NCI-H1436 treated with DMSO at 0.1 percent for 48 hours (cell line): ENCODE data around the gene TRPM2.
"Not testable (repeated sequence)": the region's sequence is repeated elsewhere in the genome, so short reads cannot be mapped to it uniquely, and the experiment has no call there.

Source experiments
- DNase-seq: peaks from one replicate; lab custom pipeline; 2025; lab: John Stamatoyannopoulos, UW

TRPM2 gene

DNA sequence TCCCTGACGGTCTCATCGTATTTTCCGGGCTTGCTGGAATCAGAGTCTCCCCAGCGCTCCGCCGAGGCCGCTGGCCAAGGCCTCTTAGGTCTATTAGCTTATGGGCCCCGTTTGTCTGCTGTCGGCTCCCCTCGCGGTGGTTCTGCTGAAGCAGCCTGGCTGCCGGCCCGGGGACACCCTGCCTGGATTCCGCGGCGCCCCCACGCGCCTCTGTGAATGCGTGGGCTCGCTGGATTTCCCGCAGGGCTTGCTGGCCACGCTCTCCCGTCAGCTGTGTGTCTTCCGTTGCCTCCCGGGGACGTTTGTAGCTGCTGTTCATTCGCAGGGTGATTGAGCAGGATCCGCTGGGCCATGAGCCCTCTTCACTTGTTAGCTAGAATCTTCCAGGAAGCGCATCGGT is 110.3 kb downstream of the TRPM2 start:
- no peak for DNase-seq

GRCh38 chr21:44464351-44464750 is 110.9 kb downstream of the TRPM2 start:
- DNase-seq, result no peak

DNA sequence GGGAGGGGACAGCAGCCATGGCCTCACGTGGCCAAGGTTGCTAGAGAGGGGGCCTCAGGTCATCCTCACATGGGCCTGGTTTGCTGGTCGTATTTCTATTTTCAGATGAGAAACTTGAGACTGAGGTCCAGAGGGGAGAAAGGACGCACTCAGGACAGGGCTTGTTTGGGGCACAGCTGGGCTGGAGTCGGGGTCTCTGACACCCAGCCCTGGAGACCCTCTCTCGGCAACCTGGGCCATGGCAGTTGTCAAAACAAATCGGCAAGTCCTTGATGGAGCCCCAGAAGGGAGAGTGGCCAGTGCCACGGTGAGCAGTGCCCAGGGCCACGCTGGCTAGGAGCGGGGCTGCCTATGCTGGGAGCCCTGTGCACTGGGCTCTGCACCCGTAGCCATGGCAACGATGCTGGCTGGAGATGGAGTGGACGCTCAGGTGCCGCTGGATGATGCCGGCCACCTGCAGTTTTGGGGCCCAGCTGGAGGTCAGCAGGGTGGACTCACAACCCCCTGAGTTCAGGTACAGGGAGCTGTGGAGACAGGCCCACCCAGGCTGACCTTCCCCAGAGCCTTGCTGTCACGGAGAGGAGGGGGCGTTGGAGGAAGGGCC is 113.0 kb downstream of the TRPM2 start:
- no peak for DNase-seq

- DNase-seq, result no peak
Measured at GRCh38 chr21:44466996-44467858, 113.8 kb downstream of the TRPM2 start.

- no peak for DNase-seq
Measured at GRCh38 chr21:44467859-44468195, 114.4 kb downstream of the TRPM2 start.

GRCh38 chr21:44471341-44471740 is 117.9 kb downstream of the TRPM2 start:
- DNase-seq, result no peak

DNA sequence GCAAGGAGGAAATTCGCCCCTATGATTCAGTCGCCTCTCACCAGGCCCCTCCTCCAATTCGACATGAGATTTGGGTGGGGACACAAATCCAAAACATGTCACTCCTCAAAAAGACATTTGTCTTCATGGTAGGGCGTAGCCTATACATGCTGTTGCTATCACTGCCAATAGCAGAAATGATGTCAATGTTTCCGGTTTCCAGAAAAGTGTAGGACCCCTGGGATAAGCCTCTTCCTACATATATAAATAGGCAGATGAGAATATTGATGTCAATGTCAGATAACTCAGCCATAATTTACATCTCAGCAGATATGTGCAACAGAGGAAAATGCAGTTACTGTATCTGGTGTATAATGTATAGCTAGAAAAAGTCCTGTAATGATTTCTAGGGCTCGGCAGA is 118.6 kb downstream of the TRPM2 start:
- no peak for DNase-seq

- DNase-seq, result no peak
Measured at GRCh38 chr21:44473915-44474555, 120.6 kb downstream of the TRPM2 start.

- no peak for DNase-seq
Measured at GRCh38 chr21:44475266-44475845, 121.9 kb downstream of the TRPM2 start.

- no peak for DNase-seq
Measured at GRCh38 chr21:44477131-44477530, 123.7 kb downstream of the TRPM2 start.

GRCh38 chr21:44477712-44478111 is 124.3 kb downstream of the TRPM2 start:
- no peak for DNase-seq

DNA sequence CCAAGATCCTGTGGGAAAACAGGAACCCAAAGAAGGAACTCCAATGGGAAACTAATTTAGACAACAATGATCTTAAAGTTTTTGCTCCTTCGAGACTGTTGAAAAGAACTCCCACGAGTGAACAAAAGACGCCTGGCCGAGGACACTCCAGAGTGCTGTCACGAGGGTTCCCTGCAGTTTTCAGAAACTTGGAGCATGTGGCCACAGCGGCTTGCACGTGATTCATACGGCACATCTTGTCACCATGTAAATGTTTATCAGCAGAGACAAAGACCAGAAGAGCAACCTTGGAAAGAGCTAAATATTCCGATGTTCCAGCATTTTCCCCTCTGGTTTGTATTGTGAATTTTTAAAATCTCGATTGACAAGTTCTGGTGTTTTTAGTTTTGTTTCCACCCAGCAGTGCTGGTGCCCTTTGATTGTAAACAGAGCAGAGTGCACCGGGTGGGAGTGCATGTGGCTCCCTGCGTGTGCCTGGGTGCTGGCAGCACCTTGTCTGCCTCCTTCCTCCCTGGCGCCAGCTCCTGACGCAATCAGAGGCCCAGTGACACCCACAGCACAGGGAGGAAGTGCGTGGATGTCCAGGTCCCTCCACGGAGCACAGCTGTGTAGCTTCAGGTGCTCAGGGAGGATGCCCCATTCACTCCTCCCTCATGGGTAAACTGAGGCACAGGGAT is 124.8 kb downstream of the TRPM2 start:
- DNase-seq, result no peak

DNA sequence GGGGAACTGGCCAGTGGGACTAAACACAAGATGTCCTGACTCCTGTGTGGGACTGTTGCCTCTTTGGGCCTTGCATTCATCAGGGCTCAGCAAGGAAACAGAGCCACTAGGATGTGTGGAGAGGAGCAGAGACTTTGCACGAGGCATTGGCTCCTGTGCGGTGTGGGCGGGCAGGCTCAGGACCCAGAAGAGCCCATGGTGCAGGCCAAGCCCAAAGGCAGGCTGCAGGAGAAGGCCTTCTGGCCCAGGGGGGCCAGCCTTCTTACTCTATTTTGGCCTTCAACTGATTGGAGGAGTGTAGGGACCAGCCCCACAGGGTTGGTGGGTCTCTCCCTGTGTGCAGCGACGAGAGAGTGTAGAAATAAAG is 125.4 kb downstream of the TRPM2 start:
- DNase-seq, result no peak

- not testable (repeated sequence) for DNase-seq
Measured at GRCh38 chr21:44479556-44480199, 126.3 kb downstream of the TRPM2 start.

DNA sequence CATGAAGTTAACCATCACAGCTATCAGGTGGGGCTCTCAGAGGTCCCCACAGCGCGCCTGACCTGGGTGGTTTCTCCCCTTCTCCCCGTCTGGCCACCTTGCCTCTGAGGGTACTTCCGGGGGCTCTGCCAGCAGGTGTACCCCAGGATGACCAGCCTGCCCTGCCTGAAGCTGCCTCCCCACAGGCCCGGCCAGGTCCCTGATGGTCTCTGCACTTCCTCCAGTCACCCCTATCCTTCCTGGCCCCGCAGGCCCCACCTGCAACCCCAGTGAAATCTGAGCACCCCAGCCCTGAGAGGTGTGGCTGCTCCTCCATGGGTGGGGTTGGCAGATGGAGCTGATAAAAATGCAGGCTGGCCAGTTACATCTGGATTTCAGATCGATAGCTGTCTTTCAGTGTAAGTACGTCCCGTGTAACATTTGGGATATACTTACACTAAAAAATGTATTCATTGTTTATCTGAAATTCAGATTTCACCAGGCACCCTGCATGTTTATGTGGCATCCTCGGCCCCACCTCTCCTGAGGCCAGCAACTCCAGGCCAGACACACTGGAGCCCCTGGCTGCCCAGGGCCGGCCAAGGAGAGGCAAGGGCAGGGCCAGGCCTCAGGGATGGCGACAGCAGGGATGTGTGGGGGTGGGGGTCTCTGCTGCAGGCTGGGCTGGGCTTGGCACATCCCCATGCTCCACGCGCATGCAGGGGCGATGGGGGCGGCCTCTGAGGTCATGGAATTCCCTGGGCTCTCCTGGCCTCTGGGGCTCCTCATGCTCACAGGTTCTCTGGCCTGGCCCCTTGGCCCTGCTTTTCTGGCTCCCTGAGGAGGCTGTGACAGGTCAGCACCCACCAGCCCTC is 127.0 kb downstream of the TRPM2 start:
- no peak for DNase-seq

DNA sequence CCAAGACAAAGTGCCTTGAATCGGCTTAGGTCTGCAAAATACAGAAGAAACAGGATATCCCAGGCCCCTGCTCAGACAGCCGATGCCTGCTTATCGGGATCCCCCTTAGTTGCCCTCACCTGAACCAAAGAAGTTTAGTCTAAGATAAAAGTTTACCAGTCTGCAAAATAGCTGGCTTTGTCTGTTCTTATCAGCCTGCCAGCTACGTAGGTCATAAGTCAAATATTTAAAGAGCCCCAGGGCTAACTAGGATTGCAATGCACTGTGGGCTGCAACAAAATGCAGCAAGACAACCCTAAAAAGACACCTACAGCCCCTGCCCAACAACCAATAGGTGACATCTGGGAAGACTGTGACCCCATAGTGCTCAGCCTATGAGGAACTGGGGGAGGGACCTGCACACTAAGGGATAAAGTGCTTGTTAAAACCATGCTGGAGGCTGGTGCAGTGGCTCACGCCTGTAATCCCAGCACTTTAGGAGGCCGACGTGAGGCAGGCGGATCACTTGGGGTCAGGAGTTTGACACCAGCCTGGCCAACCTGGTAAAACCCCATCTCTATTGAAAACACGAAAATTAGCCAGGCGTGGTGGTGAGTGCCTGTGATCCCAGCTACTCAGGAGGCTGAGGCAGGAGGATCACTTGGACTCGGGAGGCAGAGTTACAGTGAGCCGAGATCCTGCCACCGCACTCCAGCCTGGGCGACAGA is 129.3 kb downstream of the TRPM2 start:
- DNase-seq, result no peak

GRCh38 chr21:44483288-44484237 is 130.1 kb downstream of the TRPM2 start:
- DNase-seq, result no peak

GRCh38 chr21:44484498-44485253 is 131.3 kb downstream of the TRPM2 start:
- no peak for DNase-seq
